DND-41 (cell line): ENCODE measurements around the gene AOPEP.

Source experiments
- CTCF ChIP-seq: IDR thresholded peaks from 2 replicates; pipeline ENCODE4 v1.5.1; 2012; ENCODE audit warnings: borderline replicate concordance, low read length, moderate library complexity, mild to moderate bottlenecking; ENCODE audit not compliant: poor library complexity, severe bottlenecking; ENCODE audit errors: extremely low read depth
- EZH2 ChIP-seq: IDR thresholded peaks from 3 replicates; pipeline ENCODE4 v1.6.1; 2012; ENCODE audit warnings: borderline replicate concordance, low read depth, mild to moderate bottlenecking, moderate library complexity, low read length, inconsistent platforms; ENCODE audit not compliant: severe bottlenecking

- TF ChIP-seq CTCF (no peak), EZH2 (no peak)
Observed at GRCh38 chr9:94783928-94784327, 57.4 kb downstream of the AOPEP start.
